ENCODE data around the gene OR2T35. TPM values are rescaled to one million over a fixed set of nuclear protein-coding genes. Genes with fewer than 3 reads are reported as not detected.

Gene OR2T35
- not detected in 5 replicates for total RNA-seq (2022; extraction: Qiagen RNA extraction; ENCODE audit: low read depth)

GRCh38 chr1:248645178-248645577, at the start of gene OR2T35:
OR2T35 (minus strand) TSS chr1:248645278; CDS start chr1:248639258, 6,020 bp downstream.

GRCh38 chr1:248655354-248655753, 10.3 kb upstream of the OR2T35 start, which contains the start of gene OR2T27:
OR2T27 (minus strand) TSS chr1:248655528; CDS start chr1:248650884, 4,644 bp downstream.

GRCh38 chr1:248634991-248635390, 10.1 kb downstream of the OR2T35 start, which contains the start of gene OR2T11:
OR2T11 (minus strand) TSS chr1:248635091; CDS start chr1:248627128, 7,963 bp downstream.

GRCh38 chr1:248597589-248597988, 47.5 kb downstream of the OR2T35 start, which contains the start of gene OR2T10:
OR2T10 (minus strand) TSS chr1:248597700; CDS start chr1:248593768, 3,932 bp downstream.

Other genes starting within 250 kb of the OR2T35 start
- gene OR2T1, start 242.2 kb downstream of the OR2T35 start, total RNA-seq (2022; extraction: Qiagen RNA extraction; ENCODE audit: low read depth), result not detected in 5 replicates
- gene OR2T2, start 199.6 kb downstream of the OR2T35 start, total RNA-seq (2022; extraction: Qiagen RNA extraction; ENCODE audit: low read depth), result not detected in 5 replicates
- not detected in 5 replicates for gene OR2T3, start 171.9 kb downstream of the OR2T35 start, total RNA-seq (2022; extraction: Qiagen RNA extraction; ENCODE audit: low read depth)
- not detected in 5 replicates for gene OR2T5, start 156.7 kb downstream of the OR2T35 start, total RNA-seq (2022; extraction: Qiagen RNA extraction; ENCODE audit: low read depth)
- not detected in 5 replicates for gene OR2G6, start 137.2 kb downstream of the OR2T35 start, total RNA-seq (2022; extraction: Qiagen RNA extraction; ENCODE audit: low read depth)
- gene OR2T29, start 82.5 kb downstream of the OR2T35 start, total RNA-seq (2022; extraction: Qiagen RNA extraction; ENCODE audit: low read depth), result not detected in 5 replicates
- not detected in 5 replicates for gene OR2T34, start 70.5 kb downstream of the OR2T35 start, total RNA-seq (2022; extraction: Qiagen RNA extraction; ENCODE audit: low read depth)
- not detected in 5 replicates for gene OR2T10, start 47.6 kb downstream of the OR2T35 start, total RNA-seq (2022; extraction: Qiagen RNA extraction; ENCODE audit: low read depth)
- gene OR2T11, start 10.2 kb downstream of the OR2T35 start, total RNA-seq (2022; extraction: Qiagen RNA extraction; ENCODE audit: low read depth), result not detected in 5 replicates
- gene OR2T27, start 10.2 kb upstream of the OR2T35 start, total RNA-seq (2022; extraction: Qiagen RNA extraction; ENCODE audit: low read depth), result not detected in 5 replicates
- not detected in 5 replicates for gene OR14I1, start 57.5 kb upstream of the OR2T35 start, total RNA-seq (2022; extraction: Qiagen RNA extraction; ENCODE audit: low read depth)
- 0.15 to 0.22 TPM (median 0.21 TPM) in 4 of 5 replicates, not detected in the other for gene LYPD8, start 110.5 kb upstream of the OR2T35 start, total RNA-seq (2022; extraction: Qiagen RNA extraction; ENCODE audit: low read depth)
- gene SH3BP5L, start 180.6 kb upstream of the OR2T35 start, total RNA-seq (2022; extraction: Qiagen RNA extraction; ENCODE audit: low read depth), result 21.9 to 31.3 TPM (median 25.1 TPM) in 5 replicates
- 15.7 to 26.3 TPM (median 23.3 TPM) in 5 replicates for gene ZNF672, start 192.9 kb upstream of the OR2T35 start, total RNA-seq (2022; extraction: Qiagen RNA extraction; ENCODE audit: low read depth)
- gene ZNF692, start 213.8 kb upstream of the OR2T35 start, total RNA-seq (2022; extraction: Qiagen RNA extraction; ENCODE audit: low read depth), result 12.4 to 25.1 TPM (median 24.3 TPM) in 5 replicates